ENCODE results near the gene ELMO2. TPM values are rescaled to one million over a fixed set of nuclear protein-coding genes. Genes with fewer than 3 reads are reported as not detected.

ELMO2 gene
- total and polyA plus RNA-seq, 12 donors: 17.2 to 46.0 (median 27.5) TPM

GRCh38 chr20:46359233-46359751 is 47.1 kb downstream of the ELMO2 start:
- peak overlapping the region in 1 of 10 donors; percentile 25 for H3K4me3 ChIP-seq
- DNase-seq: no peak
- WGBS, 2 donors: 29 to 46% methylated on average over 10 of the region's 10 CpGs

GRCh38 chr20:46358346-46359058 is 47.9 kb downstream of the ELMO2 start:
- H3K27ac ChIP-seq: peak overlapping the region in 9 of 10 donors; percentile 5 to 62 (median 46)
- H3K4me3 ChIP-seq: no peak overlapping the region

More at GRCh38 chr20:46359233-46359751, 47.1 kb downstream of the ELMO2 start:
- H3K27me3 ChIP-seq: no peaks in the 10 kb centered on the region
- H3K36me3 ChIP-seq: peaks cover 0 to 48% (median 0%) of the 10 kb centered on the region in 9 donors
- ATAC-seq: peak in 5 of 8 donors; percentile 26 to 63 (median 51)
- TF ChIP-seq, protein P1, sequence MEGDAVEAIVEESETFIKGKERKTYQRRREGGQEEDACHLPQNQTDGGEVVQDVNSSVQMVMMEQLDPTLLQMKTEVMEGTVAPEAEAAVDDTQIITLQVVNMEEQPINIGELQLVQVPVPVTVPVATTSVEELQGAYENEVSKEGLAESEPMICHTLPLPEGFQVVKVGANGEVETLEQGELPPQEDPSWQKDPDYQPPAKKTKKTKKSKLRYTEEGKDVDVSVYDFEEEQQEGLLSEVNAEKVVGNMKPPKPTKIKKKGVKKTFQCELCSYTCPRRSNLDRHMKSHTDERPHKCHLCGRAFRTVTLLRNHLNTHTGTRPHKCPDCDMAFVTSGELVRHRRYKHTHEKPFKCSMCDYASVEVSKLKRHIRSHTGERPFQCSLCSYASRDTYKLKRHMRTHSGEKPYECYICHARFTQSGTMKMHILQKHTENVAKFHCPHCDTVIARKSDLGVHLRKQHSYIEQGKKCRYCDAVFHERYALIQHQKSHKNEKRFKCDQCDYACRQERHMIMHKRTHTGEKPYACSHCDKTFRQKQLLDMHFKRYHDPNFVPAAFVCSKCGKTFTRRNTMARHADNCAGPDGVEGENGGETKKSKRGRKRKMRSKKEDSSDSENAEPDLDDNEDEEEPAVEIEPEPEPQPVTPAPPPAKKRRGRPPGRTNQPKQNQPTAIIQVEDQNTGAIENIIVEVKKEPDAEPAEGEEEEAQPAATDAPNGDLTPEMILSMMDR (IDR thresholded peaks at IDR 0.05): no peak
- H3K9me3 ChIP-seq: no peaks in the 10 kb centered on the region
- intact Hi-C loops (cut with DNase I): loop anchor here in 3 of 10 donors (2.0 to 10.0 kb wide), 2 partner anchors 48 to 334 kb away; partner anchors contain the start of genes SLC12A5 (in 2 of the 3) and ELMO2 (in 1 of the 3)
- H3K27ac ChIP-seq: peak overlapping the region in 9 of 10 donors; percentile 5 to 62 (median 46)
- H3K4me1 ChIP-seq: peaks cover 21 to 77% (median 70%) of the 10 kb centered on the region in 9 donors

DNA sequence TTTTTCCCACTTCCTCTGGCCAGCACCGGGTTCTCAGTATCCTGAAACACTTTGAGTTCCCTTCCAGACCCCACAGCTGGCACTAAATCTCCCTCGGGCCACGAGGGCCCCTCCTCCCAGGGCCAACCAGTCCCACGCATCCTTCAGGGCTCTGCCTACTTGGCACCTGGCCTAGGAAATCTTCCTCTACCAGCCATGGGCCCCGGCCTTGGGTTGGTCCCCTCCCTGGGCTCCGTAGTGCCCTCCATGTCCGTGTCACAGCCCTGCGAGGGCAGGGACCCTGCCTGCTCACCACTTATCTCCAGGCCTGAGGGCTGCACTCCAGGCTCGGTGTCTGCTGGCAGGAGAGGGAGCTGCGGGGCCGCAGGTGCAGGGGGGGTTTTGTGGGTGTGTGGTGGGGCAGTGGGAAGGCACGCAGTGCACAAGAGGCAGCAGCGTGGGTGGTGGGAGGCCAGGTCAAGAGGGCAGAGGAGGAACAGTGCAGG is 49.3 kb downstream of the ELMO2 start:
- Histone ChIP-seq H3K4me1 (peaks cover 15 to 60% (median 54%) of the 10 kb centered on the region in 9 donors), H3K27ac (peak overlapping the region in 7 of 10 donors; percentile 4 to 67 (median 38)), H3K9me3 (no peaks in the 10 kb centered on the region), H3K27me3 (no peaks in the 10 kb centered on the region), H3K36me3 (peaks cover 0 to 49% (median 0%) of the 10 kb centered on the region in 9 donors), H3K4me3 (peak overlapping the region in 1 of 10 donors; percentile 7)
- 2 to 4% methylated on average over 12 to 13 of the region's 13 CpGs for WGBS, 2 donors
- DNase-seq (peak in 1 of 2 donors; percentile 33), ATAC-seq (peak; percentile 43 to 66 (median 50))
- TF ChIP-seq, protein P1 (IDR thresholded peaks at IDR 0.05): no peak
- intact Hi-C loops (cut with DNase I): loop anchor here in 2 of 10 donors (10.0 kb wide), 1 partner anchor 332 kb away; the partner anchor contains the start of gene SLC12A5 (in 2 of the 2)

More at GRCh38 chr20:46358346-46359058, 47.9 kb downstream of the ELMO2 start:
- DNase-seq (no peak), ATAC-seq (peak in 4 of 8 donors; percentile 6 to 70 (median 38))
- peaks cover 21 to 74% (median 68%) of the 10 kb centered on the region in 9 donors for H3K4me1 ChIP-seq
- no peaks in the 10 kb centered on the region for H3K27me3 ChIP-seq
- peaks cover 0 to 51% (median 0%) of the 10 kb centered on the region in 9 donors for H3K36me3 ChIP-seq
- TF ChIP-seq, protein P1 (IDR thresholded peaks at IDR 0.05): no peak
- H3K9me3 ChIP-seq: no peaks in the 10 kb centered on the region
- intact Hi-C loops (cut with DNase I): loop anchor here in 3 of 10 donors (2.0 to 10.0 kb wide), 2 partner anchors 48 to 334 kb away; partner anchors contain the start of genes SLC12A5 (in 2 of the 3) and ELMO2 (in 1 of the 3)
- 77 to 78% methylated on average over 19 of the region's 19 CpGs for WGBS, 2 donors
